ENCODE measurements around the gene DCLK1. TPM values are rescaled to one million over a fixed set of nuclear protein-coding genes. Genes with fewer than 3 reads are reported as not detected.

DCLK1 gene
- total RNA-seq, 4 donors from 2014 or later, result 11.9 to 26.4 (median 15.5) TPM

GRCh38 chr13:36163809-36164308 is 32.7 kb upstream of the DCLK1 start:
- intact Hi-C loops (cut with DNase I), result no loop called here
- Histone ChIP-seq H3K9me3 (no peaks in the 10 kb centered on the region), H3K36me3 (no peaks in the 10 kb centered on the region), H3K4me3 (replicated peaks in 1 of 3) (no peak overlapping the region), H3K4me1 (peaks cover 10 to 13% of the 10 kb centered on the region in 2 donors), H3K27ac (peak overlapping the region in 1 of 3 donors; percentile 26), H3K27me3 (no peaks in the 10 kb centered on the region)
- DNase-seq, result peak; percentile 86 to 88
- no peak for TF ChIP-seq POLR2A (IDR thresholded peaks at IDR 0.05)
- TF ChIP-seq CTCF (IDR thresholded peaks at IDR 0.05), result no peak
- 41 to 46% methylated on average over 7 of the region's 7 CpGs for WGBS, 2 donors

GRCh38 chr13:36163286-36163685 is 32.1 kb upstream of the DCLK1 start:
- peak overlapping the region in 1 of 3 donors; percentile 26 for H3K27ac ChIP-seq
- H3K4me3 ChIP-seq (replicated peaks in 1 of 3), result no peak overlapping the region
- no peaks in the 10 kb centered on the region for H3K9me3 ChIP-seq
- H3K36me3 ChIP-seq, result no peaks in the 10 kb centered on the region
- peak; percentile 10 to 23 for DNase-seq
- no peak for TF ChIP-seq POLR2A (IDR thresholded peaks at IDR 0.05)
- H3K27me3 ChIP-seq, result no peaks in the 10 kb centered on the region
- H3K4me1 ChIP-seq, result peaks cover 10 to 13% of the 10 kb centered on the region in 2 donors
- WGBS, 2 donors, result 68 to 70% methylated on average over 6 of the region's 6 CpGs
- intact Hi-C loops (cut with DNase I), result no loop called here

- H3K9me3 ChIP-seq, result no peaks in the 10 kb centered on the region
Measured at GRCh38 chr13:36160297-36160696, 29.1 kb upstream of the DCLK1 start.

GRCh38 chr13:36158611-36159010 is 27.4 kb upstream of the DCLK1 start:
- no peaks in the 10 kb centered on the region for H3K9me3 ChIP-seq
- no peak for DNase-seq
- H3K4me1 ChIP-seq, result peaks cover 5 to 6% of the 10 kb centered on the region in 2 donors
- H3K27me3 ChIP-seq, result no peaks in the 10 kb centered on the region
- H3K27ac ChIP-seq, result no peak overlapping the region
- intact Hi-C loops (cut with DNase I), result no loop called here
- no peak overlapping the region for H3K4me3 ChIP-seq (replicated peaks in 1 of 3)
- no peaks in the 10 kb centered on the region for H3K36me3 ChIP-seq
- TF ChIP-seq CTCF (IDR thresholded peaks at IDR 0.05) (no peak), POLR2A (IDR thresholded peaks at IDR 0.05) (no peak)
- WGBS, 2 donors, result 75 to 76% methylated on average over 4 of the region's 4 CpGs

More at GRCh38 chr13:36160297-36160696, 29.1 kb upstream of the DCLK1 start:
- TF ChIP-seq CTCF (IDR thresholded peaks at IDR 0.05), result no peak
- no peak for TF ChIP-seq POLR2A (IDR thresholded peaks at IDR 0.05)
- Histone ChIP-seq H3K4me3 (replicated peaks in 1 of 3) (no peak overlapping the region), H3K27me3 (no peaks in the 10 kb centered on the region), H3K4me1 (peaks cover 10 to 13% of the 10 kb centered on the region in 2 donors), H3K36me3 (no peaks in the 10 kb centered on the region), H3K27ac (no peak overlapping the region)
- WGBS, 2 donors, result 86 to 92% methylated on average over 4 of the region's 4 CpGs
- intact Hi-C loops (cut with DNase I), result no loop called here
- no peak for DNase-seq

- WGBS, 2 donors, result 56 to 76% methylated on average over 1 of the region's 1 CpG
- no peak overlapping the region for H3K4me3 ChIP-seq (replicated peaks in 1 of 3)
- no peaks in the 10 kb centered on the region for H3K27me3 ChIP-seq
- no peak for DNase-seq
- H3K4me1 ChIP-seq, result no peaks in the 10 kb centered on the region
- intact Hi-C loops (cut with DNase I), result no loop called here
- H3K27ac ChIP-seq, result no peak overlapping the region
- H3K36me3 ChIP-seq, result no peaks in the 10 kb centered on the region
- no peaks in the 10 kb centered on the region for H3K9me3 ChIP-seq
- TF ChIP-seq POLR2A (IDR thresholded peaks at IDR 0.05), result no peak
- TF ChIP-seq CTCF (IDR thresholded peaks at IDR 0.05), result no peak
Measured at GRCh38 chr13:36157480-36157879, 26.3 kb upstream of the DCLK1 start.
